DND-41 (cell line): ENCODE data around the gene CNBD2.

ENCODE experiments used
- ATAC-seq: fragments of 200-7000 bp; cut with Tn5 transposase; 3 replicates; pipeline ENCODE4 v1.9.1; 2021; ENCODE audit warnings: low read depth; ENCODE audit not compliant: insufficient read depth
- DNase-seq: peaks from one replicate; pipeline ENCODE4 v3.0.0-alpha.2; 2020
- H2AFZ ChIP-seq: 2 replicates; pipeline ENCODE4 v1.6.0; 2012; ENCODE audit warnings: low read depth, low read length
- H3K27ac ChIP-seq: 2 replicates; pipeline ENCODE4 v1.5.1; 2012; ENCODE audit warnings: low read length, inconsistent platforms
- H3K27me3 ChIP-seq: fragments of 200-600 bp; sonication (generic); 2 replicates; pipeline ENCODE4 v1.6.0; 2012; ENCODE audit warnings: low read length, mild to moderate bottlenecking, inconsistent platforms; ENCODE audit not compliant: insufficient read depth, poor library complexity
- H3K36me3 ChIP-seq: 2 replicates; pipeline ENCODE4 v1.5.1; 2012; ENCODE audit warnings: low read length, inconsistent platforms; ENCODE audit not compliant: insufficient read depth
- H3K4me1 ChIP-seq: 2 replicates; pipeline ENCODE4 v1.5.1; 2012; ENCODE audit warnings: mild to moderate bottlenecking, low read length; ENCODE audit not compliant: insufficient read depth
- H3K4me2 ChIP-seq: 2 replicates; pipeline ENCODE4 v1.6.0; 2012; ENCODE audit warnings: mild to moderate bottlenecking, moderate library complexity, low read length, inconsistent platforms; ENCODE audit not compliant: insufficient read depth
- H3K4me3 ChIP-seq, 2 experiments: fragments of 200-600 bp in 1 of 2; shearing (Covaris generic) in 1 of 2; 2 replicates each; pipeline ENCODE4 v1.5.1; 2012 to 2016; ENCODE audit warnings: inconsistent platforms in 2 of 2, low read length in 2 of 2, mild to moderate bottlenecking in 2 of 2, low read depth in 1 of 2, moderate library complexity in 1 of 2
- H3K79me2 ChIP-seq: 2 replicates; pipeline ENCODE4 v1.6.0; 2012; ENCODE audit warnings: low read length, inconsistent platforms; ENCODE audit not compliant: insufficient read depth
- H3K9ac ChIP-seq: 2 replicates; pipeline ENCODE4 v1.6.0; 2012; ENCODE audit warnings: low read depth, mild to moderate bottlenecking, inconsistent platforms, low read length, moderate library complexity
- H3K9me3 ChIP-seq: 2 replicates; pipeline ENCODE4 v1.5.1; 2012; ENCODE audit warnings: low read length, moderate library complexity, mild to moderate bottlenecking, inconsistent platforms; ENCODE audit not compliant: insufficient read depth, severe bottlenecking
- H4K20me1 ChIP-seq: 2 replicates; pipeline ENCODE4 v1.6.0; 2012; ENCODE audit warnings: low read length; ENCODE audit not compliant: insufficient read depth
- EZH2 ChIP-seq: IDR thresholded peaks from 3 replicates; pipeline ENCODE4 v1.6.1; 2012; ENCODE audit warnings: borderline replicate concordance, low read depth, mild to moderate bottlenecking, moderate library complexity, low read length, inconsistent platforms; ENCODE audit not compliant: severe bottlenecking
- TF ChIP-seq, protein P1 (sequence below): IDR thresholded peaks from 2 replicates; pipeline ENCODE4 v1.5.1; 2012; ENCODE audit warnings: borderline replicate concordance, low read length, moderate library complexity, mild to moderate bottlenecking; ENCODE audit not compliant: poor library complexity, severe bottlenecking; ENCODE audit errors: extremely low read depth

CNBD2 gene

DNA sequence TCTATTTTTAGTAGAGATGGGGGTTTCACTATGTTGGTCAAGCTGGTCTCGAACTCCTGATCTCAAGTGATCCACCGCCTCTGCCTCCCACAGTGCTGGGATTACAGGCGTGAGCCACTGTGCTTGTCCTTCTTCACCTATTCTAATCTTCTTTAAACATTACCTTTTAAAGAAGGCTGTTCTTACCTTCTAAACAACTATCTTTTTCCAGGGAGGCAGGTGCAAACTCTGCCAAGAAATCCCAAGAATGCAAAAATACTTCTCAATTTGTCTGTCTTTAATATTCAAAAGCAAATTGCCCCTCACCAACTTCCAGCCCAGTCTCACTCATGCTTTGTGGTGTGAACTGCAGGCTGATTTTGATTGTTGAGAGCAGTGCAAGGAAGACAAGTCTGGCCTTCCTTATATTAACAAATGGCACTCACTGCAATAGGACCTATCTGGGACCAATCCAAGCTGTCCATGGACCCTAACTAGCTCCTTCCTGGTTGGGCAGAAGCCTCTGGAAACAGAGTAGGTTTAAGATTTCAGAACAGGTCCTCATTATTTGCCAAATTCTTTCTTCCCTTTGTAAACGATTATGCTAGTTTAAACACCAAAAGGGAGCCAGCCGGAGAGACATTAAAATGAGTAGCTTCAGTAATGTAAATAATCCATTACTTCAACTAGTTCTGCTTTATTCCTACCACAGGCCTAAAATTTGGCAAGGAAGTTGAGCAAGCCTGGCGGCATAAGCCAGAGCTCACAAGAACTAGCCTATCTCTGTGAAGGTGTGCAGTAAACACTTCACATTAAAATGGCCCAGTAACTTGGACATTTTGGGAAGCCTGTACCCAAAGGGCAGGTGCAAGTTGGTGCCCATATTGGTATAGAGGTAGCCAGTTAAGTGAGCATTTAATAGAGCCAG, 15.7 kb upstream of the CNBD2 start:
- Histone ChIP-seq H3K4me3 (peak overlapping the region; percentile 55 to 75), H3K27me3 (no peaks in the 10 kb centered on the region), H2AFZ (no peak overlapping the region), H4K20me1 (peaks cover 13% of the 10 kb centered on the region), H3K4me1 (peaks cover 29% of the 10 kb centered on the region), H3K9me3 (no peaks in the 10 kb centered on the region), H3K36me3 (peaks cover 28% of the 10 kb centered on the region), H3K79me2 (peaks cover 38% of the 10 kb centered on the region), H3K27ac (peak overlapping the region; percentile 92), H3K9ac (peak overlapping the region; percentile 90), H3K4me2 (peak overlapping the region; percentile 67)
- no peak for TF ChIP-seq EZH2
- TF ChIP-seq, protein P1, sequence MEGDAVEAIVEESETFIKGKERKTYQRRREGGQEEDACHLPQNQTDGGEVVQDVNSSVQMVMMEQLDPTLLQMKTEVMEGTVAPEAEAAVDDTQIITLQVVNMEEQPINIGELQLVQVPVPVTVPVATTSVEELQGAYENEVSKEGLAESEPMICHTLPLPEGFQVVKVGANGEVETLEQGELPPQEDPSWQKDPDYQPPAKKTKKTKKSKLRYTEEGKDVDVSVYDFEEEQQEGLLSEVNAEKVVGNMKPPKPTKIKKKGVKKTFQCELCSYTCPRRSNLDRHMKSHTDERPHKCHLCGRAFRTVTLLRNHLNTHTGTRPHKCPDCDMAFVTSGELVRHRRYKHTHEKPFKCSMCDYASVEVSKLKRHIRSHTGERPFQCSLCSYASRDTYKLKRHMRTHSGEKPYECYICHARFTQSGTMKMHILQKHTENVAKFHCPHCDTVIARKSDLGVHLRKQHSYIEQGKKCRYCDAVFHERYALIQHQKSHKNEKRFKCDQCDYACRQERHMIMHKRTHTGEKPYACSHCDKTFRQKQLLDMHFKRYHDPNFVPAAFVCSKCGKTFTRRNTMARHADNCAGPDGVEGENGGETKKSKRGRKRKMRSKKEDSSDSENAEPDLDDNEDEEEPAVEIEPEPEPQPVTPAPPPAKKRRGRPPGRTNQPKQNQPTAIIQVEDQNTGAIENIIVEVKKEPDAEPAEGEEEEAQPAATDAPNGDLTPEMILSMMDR, result no peak
- ATAC-seq (no peak), DNase-seq (no peak)

DNA sequence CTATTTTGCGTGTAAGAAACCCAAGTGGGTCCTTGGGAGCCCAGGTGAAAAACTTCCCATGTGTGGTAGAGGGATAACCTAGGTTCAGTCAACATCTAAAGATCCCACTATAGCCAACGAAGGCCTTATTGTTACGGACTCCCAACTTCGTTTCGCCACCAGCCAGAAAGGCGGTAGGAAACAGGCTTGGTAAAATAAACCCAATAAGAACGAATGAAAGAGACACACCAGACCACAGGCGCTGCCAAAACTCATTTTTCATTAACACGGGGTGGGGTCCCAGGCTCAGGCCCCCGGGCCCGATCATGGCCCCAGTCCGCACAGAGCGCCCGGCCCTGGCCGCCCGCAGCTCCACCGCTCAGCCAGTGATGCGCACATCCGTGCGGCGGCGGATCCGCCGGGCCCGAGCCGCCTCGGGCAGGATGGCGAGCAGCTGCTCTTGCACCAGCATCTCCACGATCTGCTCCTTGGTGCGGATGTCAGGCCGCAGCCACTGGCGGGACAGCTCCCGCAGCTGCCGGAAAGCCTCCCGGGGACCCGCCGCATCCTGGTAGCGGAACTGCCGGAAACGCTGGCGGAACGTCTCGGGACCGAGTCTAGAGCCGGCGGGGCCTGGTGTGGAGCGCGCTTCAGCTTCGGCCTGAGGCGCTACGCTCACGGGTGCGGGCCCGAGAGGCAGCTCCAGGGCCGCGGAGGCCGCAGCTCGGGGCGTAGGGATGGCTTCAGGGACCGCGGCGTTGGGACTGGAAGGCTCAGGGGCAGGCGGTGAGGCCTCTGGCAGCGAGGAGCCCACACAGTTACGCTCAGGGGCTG, 14.8 kb upstream of the CNBD2 start:
- TF ChIP-seq EZH2, result no peak
- TF ChIP-seq, protein P1, result no peak
- H3K27ac ChIP-seq, result peak overlapping the region; percentile 92
- peak overlapping the region; percentile 90 for H3K9ac ChIP-seq
- peak overlapping the region; percentile 55 to 75 for H3K4me3 ChIP-seq
- peak overlapping the region; percentile 67 for H3K4me2 ChIP-seq
- H3K27me3 ChIP-seq, result no peaks in the 10 kb centered on the region
- H2AFZ ChIP-seq, result peak overlapping the region; percentile 73
- peaks cover 29% of the 10 kb centered on the region for H3K4me1 ChIP-seq
- DNase-seq, result peak; percentile 81
- H3K36me3 ChIP-seq, result peaks cover 19% of the 10 kb centered on the region
- H3K9me3 ChIP-seq, result no peaks in the 10 kb centered on the region
- H3K79me2 ChIP-seq, result peaks cover 38% of the 10 kb centered on the region
- peak; percentile 44 for ATAC-seq
- peaks cover 13% of the 10 kb centered on the region for H4K20me1 ChIP-seq

DNA sequence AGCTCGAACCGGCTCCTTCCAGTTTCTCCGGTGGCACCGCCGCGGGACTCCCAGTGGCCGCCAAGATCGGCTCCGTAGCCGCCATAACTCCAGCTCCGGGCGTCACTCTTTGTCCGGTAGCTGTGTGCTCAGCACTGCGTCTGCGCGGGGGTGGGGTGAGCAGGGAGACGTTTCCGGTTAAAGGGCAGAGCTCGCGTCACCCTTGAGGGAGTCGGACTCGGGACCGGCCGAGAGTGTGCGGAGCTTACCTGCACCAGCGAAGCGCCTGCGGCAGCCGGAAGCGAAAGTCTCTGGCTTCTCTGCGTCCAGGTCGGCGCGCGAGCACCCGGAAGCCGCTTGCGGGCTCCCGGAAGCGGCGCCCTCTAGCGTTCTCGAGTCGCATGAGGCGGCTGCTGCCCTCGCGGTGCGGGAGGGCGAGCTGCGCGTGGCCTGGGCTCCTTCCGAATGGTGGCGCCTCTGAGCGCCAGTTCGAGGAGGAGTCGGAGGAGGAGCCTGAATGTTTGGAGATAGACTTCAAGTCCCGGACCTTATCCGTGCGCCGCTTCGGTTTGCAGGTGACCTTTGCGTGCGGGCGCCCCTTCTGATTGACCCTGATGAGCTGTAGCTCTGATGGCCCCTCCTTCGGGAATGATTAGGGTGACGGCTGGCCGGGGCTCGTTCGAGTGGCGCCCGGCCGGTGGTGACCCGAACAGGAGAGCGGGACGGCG, 14.0 kb upstream of the CNBD2 start, which contains the start of gene SCAND1:
TSS of gene SCAND1 (minus strand) at position 303 of the 707 bp plus-strand sequence. CDS start at position 85, 218 bp downstream.
- H4K20me1 ChIP-seq, result peaks cover 13% of the 10 kb centered on the region
- H3K4me2 ChIP-seq, result peak within 1 kb of the TSS; percentile 73
- H3K9ac ChIP-seq, result peak within 1 kb of the TSS; percentile 90
- peak within 1 kb of the TSS; percentile 95 for H2AFZ ChIP-seq
- TF ChIP-seq, protein P1, result peak; percentile 100
- TF ChIP-seq EZH2, result no peak
- H3K27ac ChIP-seq, result peak within 1 kb of the TSS; percentile 92
- no peaks in the 10 kb centered on the region for H3K27me3 ChIP-seq
- H3K9me3 ChIP-seq, result no peaks in the 10 kb centered on the region
- H3K79me2 ChIP-seq, result peaks cover 38% of the 10 kb centered on the region
- DNase-seq (peak; percentile 99), ATAC-seq (peak; percentile 88)
- peak within 1 kb of the TSS; percentile 55 to 75 for H3K4me3 ChIP-seq
- peaks cover 13% of the 10 kb centered on the region for H3K36me3 ChIP-seq
- H3K4me1 ChIP-seq, result peaks cover 29% of the 10 kb centered on the region
